Stomach (tissue), 4 donors: Measurements from ENCODE around the gene HMGCR.

Experiments used
- EP300 ChIP-seq: sonication (generic); formaldehyde crosslinking; IDR thresholded peaks from one replicate; pipeline ENCODE4 v1.6.1; 2017; ENCODE audit warnings: antibody characterized with exemption
- POLR2A ChIP-seq, 4 donors: fragments of 450-650 bp; IDR thresholded peaks; one replicate each; pipeline ENCODE4 v1.6.1; 2016; ENCODE audit warnings: antibody characterized with exemption in 4 of 4, control low read depth in 2 of 4, mild to moderate bottlenecking in 1 of 4, moderate library complexity in 1 of 4
- POLR2AphosphoS5 ChIP-seq, 3 donors: sonication (generic); formaldehyde crosslinking; IDR thresholded peaks; one replicate each; pipeline ENCODE4 v1.6.1; 2016; ENCODE audit warnings: antibody characterized with exemption in 3 of 3
- TF ChIP-seq, protein P1 (sequence below), 7 experiments: fragments of 450-650 bp in 4 of 7; fragments of 200-600 bp in 3 of 7; sonication (generic) in 3 of 7; IDR thresholded peaks; one replicate each; pipeline ENCODE4 v1.5.1; 2016 to 2019; ENCODE audit warnings: antibody characterized with exemption in 7 of 7, control low read depth in 2 of 7, mild to moderate bottlenecking in 1 of 7

DNA sequence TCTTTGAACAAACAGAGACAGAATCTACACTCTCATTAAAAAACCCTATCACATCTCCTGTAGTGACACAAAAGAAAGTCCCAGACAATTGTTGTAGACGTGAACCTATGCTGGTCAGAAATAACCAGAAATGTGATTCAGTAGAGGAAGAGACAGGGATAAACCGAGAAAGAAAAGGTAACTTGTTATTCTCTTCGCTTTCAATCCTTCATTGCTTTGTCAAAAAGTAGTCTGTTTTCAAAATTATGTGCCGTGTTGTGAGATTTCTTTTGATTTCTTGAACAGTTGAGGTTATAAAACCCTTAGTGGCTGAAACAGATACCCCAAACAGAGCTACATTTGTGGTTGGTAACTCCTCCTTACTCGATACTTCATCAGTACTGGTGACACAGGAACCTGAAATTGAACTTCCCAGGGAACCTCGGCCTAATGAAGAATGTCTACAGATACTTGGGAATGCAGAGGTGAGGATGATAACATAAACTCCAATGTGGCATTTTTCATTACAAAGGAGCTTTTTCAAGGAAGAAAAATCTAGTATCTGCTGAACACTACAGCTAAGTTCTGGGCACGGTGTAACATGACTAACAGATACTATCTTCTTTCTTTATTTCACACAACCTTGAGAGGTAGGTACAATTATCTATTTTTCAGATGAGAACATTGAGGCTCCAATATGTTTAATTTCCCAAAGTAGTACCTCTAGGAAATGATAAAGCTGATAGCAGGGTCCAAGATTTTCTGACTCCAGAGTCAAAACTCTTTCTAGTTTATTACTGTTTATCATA, 14.3 kb downstream of the HMGCR start:
- TF ChIP-seq POLR2AphosphoS5 (IDR thresholded peaks at IDR 0.05) (no peak), EP300 (no peak), POLR2A (IDR thresholded peaks at IDR 0.05) (no peak)
- TF ChIP-seq, protein P1, sequence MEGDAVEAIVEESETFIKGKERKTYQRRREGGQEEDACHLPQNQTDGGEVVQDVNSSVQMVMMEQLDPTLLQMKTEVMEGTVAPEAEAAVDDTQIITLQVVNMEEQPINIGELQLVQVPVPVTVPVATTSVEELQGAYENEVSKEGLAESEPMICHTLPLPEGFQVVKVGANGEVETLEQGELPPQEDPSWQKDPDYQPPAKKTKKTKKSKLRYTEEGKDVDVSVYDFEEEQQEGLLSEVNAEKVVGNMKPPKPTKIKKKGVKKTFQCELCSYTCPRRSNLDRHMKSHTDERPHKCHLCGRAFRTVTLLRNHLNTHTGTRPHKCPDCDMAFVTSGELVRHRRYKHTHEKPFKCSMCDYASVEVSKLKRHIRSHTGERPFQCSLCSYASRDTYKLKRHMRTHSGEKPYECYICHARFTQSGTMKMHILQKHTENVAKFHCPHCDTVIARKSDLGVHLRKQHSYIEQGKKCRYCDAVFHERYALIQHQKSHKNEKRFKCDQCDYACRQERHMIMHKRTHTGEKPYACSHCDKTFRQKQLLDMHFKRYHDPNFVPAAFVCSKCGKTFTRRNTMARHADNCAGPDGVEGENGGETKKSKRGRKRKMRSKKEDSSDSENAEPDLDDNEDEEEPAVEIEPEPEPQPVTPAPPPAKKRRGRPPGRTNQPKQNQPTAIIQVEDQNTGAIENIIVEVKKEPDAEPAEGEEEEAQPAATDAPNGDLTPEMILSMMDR (IDR thresholded peaks at IDR 0.05), result no peak
